Vagina (tissue), 2 donors: ENCODE results near the gene DOCK8. TPM values are rescaled to one million over a fixed set of nuclear protein-coding genes. Genes with fewer than 3 reads are reported as not detected.

Experiments used
- DNase-seq, 2 donors: peaks; one replicate each; pipeline ENCODE4 v3.0.0-alpha.2; 2017; ENCODE audit errors: extremely low spot score in 2 of 2
- H3K27ac ChIP-seq: fragments of 200-600 bp; sonication (generic); one replicate; pipeline ENCODE4 v1.5.1; 2019
- H3K27me3 ChIP-seq: fragments of 200-600 bp; sonication (generic); one replicate; pipeline ENCODE4 v1.5.1; 2019
- H3K36me3 ChIP-seq, 2 donors: fragments of 200-600 bp; sonication (generic); one replicate each; pipeline ENCODE4 v1.5.1; 2017 to 2019
- H3K4me1 ChIP-seq: fragments of 200-600 bp; sonication (generic); one replicate; pipeline ENCODE4 v1.5.1; 2019
- H3K4me3 ChIP-seq, 2 donors: fragments of 200-600 bp; sonication (generic); 1 replicate in 1 of 2; 2 replicates in 1 of 2; pipeline ENCODE4 v1.5.1; 2016 to 2019
- H3K9me3 ChIP-seq: fragments of 200-600 bp; sonication (generic); one replicate; pipeline ENCODE4 v1.5.1; 2019
- CTCF ChIP-seq, 3 experiments: fragments of 450-650 bp in 2 of 3; fragments of 200-600 bp in 1 of 3; sonication (generic) in 1 of 3; IDR thresholded peaks; one replicate each; pipeline ENCODE4 v1.5.1; 2017 to 2019; ENCODE audit warnings: antibody characterized with exemption in 3 of 3, mild to moderate bottlenecking in 2 of 3, moderate library complexity in 2 of 3
- POLR2A ChIP-seq, 2 donors: fragments of 450-650 bp; IDR thresholded peaks; one replicate each; pipeline ENCODE4 v1.6.1; 2017; ENCODE audit warnings: antibody characterized with exemption in 2 of 2, mild to moderate bottlenecking in 2 of 2, moderate library complexity in 2 of 2
- POLR2AphosphoS5 ChIP-seq, 2 donors: sonication (generic); formaldehyde crosslinking; IDR thresholded peaks; one replicate each; pipeline ENCODE4 v1.9.0; 2017; ENCODE audit warnings: antibody characterized with exemption in 2 of 2, mild to moderate bottlenecking in 2 of 2, low read depth in 1 of 2; ENCODE audit not compliant: insufficient read depth in 1 of 2
- intact Hi-C: fragments of 100-400 bp; cut with DNase I; formaldehyde crosslinking; loops from one replicate; pipeline ENCODE4 v1.15.1; 2023
- total RNA-seq: library from RNA; depleted of rRNA; stranded (reverse); fragments of >200 nt; gene quantifications from one replicate; pipeline ENCODE4 v1.2.3, GENCODE V29; 2016

DOCK8 gene
- total RNA-seq, 1 donor from 2014 or later = 18.4 TPM

GRCh38 chr9:221989-222776 lies 7.5 kb downstream of the DOCK8 start:
- Histone ChIP-seq H3K27ac (no peak overlapping the region), H3K4me1 (no peaks in the 10 kb centered on the region), H3K36me3 (no peaks in the 10 kb centered on the region), H3K27me3 (no peaks in the 10 kb centered on the region), H3K4me3 (no peak overlapping the region), H3K9me3 (no peaks in the 10 kb centered on the region)
- no peak for TF ChIP-seq POLR2AphosphoS5 (IDR thresholded peaks at IDR 0.05; ENCODE audit: insufficient read depth in 1 of 2, low read depth in 1 of 2)
- no peak for TF ChIP-seq CTCF (IDR thresholded peaks at IDR 0.05)
- no peak for TF ChIP-seq POLR2A (IDR thresholded peaks at IDR 0.05)
- intact Hi-C loops = no loop called here
- DNase-seq = no peak

GRCh38 chr9:223152-223551 lies 8.5 kb downstream of the DOCK8 start:
- intact Hi-C loops = no loop called here
- Histone ChIP-seq H3K36me3 (no peaks in the 10 kb centered on the region), H3K9me3 (no peaks in the 10 kb centered on the region), H3K27me3 (no peaks in the 10 kb centered on the region), H3K4me3 (no peak overlapping the region), H3K27ac (no peak overlapping the region), H3K4me1 (no peaks in the 10 kb centered on the region)
- no peak for DNase-seq
- no peak for TF ChIP-seq CTCF (IDR thresholded peaks at IDR 0.05)
- TF ChIP-seq POLR2AphosphoS5 (IDR thresholded peaks at IDR 0.05; ENCODE audit: insufficient read depth in 1 of 2, low read depth in 1 of 2) = no peak
- TF ChIP-seq POLR2A (IDR thresholded peaks at IDR 0.05) = no peak

GRCh38 chr9:224026-224425 lies 9.4 kb downstream of the DOCK8 start:
- Histone ChIP-seq H3K27ac (no peak overlapping the region), H3K27me3 (no peaks in the 10 kb centered on the region), H3K4me1 (no peaks in the 10 kb centered on the region), H3K36me3 (no peaks in the 10 kb centered on the region), H3K9me3 (no peaks in the 10 kb centered on the region), H3K4me3 (no peak overlapping the region)
- DNase-seq = no peak
- no peak for TF ChIP-seq POLR2A (IDR thresholded peaks at IDR 0.05)
- no peak for TF ChIP-seq POLR2AphosphoS5 (IDR thresholded peaks at IDR 0.05; ENCODE audit: insufficient read depth in 1 of 2, low read depth in 1 of 2)
- no peak for TF ChIP-seq CTCF (IDR thresholded peaks at IDR 0.05)
- intact Hi-C loops = no loop called here

- Histone ChIP-seq H3K4me1 (no peaks in the 10 kb centered on the region), H3K4me3 (no peak overlapping the region), H3K27ac (no peak overlapping the region), H3K36me3 (no peaks in the 10 kb centered on the region), H3K9me3 (no peaks in the 10 kb centered on the region), H3K27me3 (no peaks in the 10 kb centered on the region)
- no peak for DNase-seq
- intact Hi-C loops = no loop called here
- TF ChIP-seq POLR2A (IDR thresholded peaks at IDR 0.05) (no peak), POLR2AphosphoS5 (IDR thresholded peaks at IDR 0.05; ENCODE audit: insufficient read depth in 1 of 2, low read depth in 1 of 2) (no peak), CTCF (IDR thresholded peaks at IDR 0.05) (no peak)
Measured at GRCh38 chr9:224582-225520, 10.2 kb downstream of the DOCK8 start.
